CD14-positive monocyte (primary cell): ENCODE data around the gene CEP55. TPM values are rescaled to one million over a fixed set of nuclear protein-coding genes. Genes with fewer than 3 reads are reported as not detected.
A peak's percentile ranks its signal among the peaks of the same experiment; 100 is the strongest.

Source experiments
- DNase-seq, 3 donors: peaks; one replicate each; pipeline ENCODE4 v3.0.0-alpha.2; 2011 to 2022
- H2AFZ ChIP-seq: 2 replicates; pipeline ENCODE4 v1.6.0; 2012; ENCODE audit warnings: mild to moderate bottlenecking, low read depth, low read length, inconsistent platforms; ENCODE audit not compliant: insufficient read depth, poor library complexity, severe bottlenecking
- H3K27ac ChIP-seq, 2 donors: 1 replicate in 1 of 2; 2 replicates in 1 of 2; pipeline ENCODE4 v1.5.1; 2012 to 2013; ENCODE audit warnings: low read length in 2 of 2, control low read depth in 1 of 2, inconsistent platforms in 1 of 2, low read depth in 1 of 2, mild to moderate bottlenecking in 1 of 2
- H3K27me3 ChIP-seq, 2 donors: one replicate each; pipeline versions ENCODE4 v1.6.0 to v1.6.1; 2011 to 2013; ENCODE audit warnings: low read length in 2 of 2; ENCODE audit not compliant: control insufficient read depth in 2 of 2, insufficient read depth in 2 of 2
- H3K36me3 ChIP-seq, 2 donors: replicated peaks in 1 of 2; 1 replicate in 1 of 2; 2 replicates in 1 of 2; pipeline versions ENCODE4 v1.5.1 to v1.6.1; 2012 to 2013; ENCODE audit warnings: low read length in 2 of 2, control low read depth in 1 of 2, inconsistent platforms in 1 of 2, mild to moderate bottlenecking in 1 of 2; ENCODE audit not compliant: insufficient read depth in 2 of 2, control insufficient read depth in 1 of 2
- H3K4me1 ChIP-seq, 2 donors: 1 replicate in 1 of 2; 2 replicates in 1 of 2; pipeline versions ENCODE4 v1.5.1 to v1.6.1; 2012 to 2013; ENCODE audit warnings: low read length in 2 of 2, control low read depth in 1 of 2, inconsistent platforms in 1 of 2, mild to moderate bottlenecking in 1 of 2, moderate library complexity in 1 of 2; ENCODE audit not compliant: insufficient read depth in 2 of 2, control insufficient read depth in 1 of 2
- H3K4me2 ChIP-seq: replicated peaks from 2 replicates; pipeline ENCODE3; 2012; ENCODE audit warnings: low read length, moderate library complexity, mild to moderate bottlenecking; ENCODE audit not compliant: poor library complexity, severe bottlenecking; ENCODE audit errors: extremely low read depth
- H3K4me3 ChIP-seq, 3 experiments: fragments of 200-600 bp in 1 of 3; sonication (generic) in 1 of 3; replicated peaks in 1 of 3; 1 replicate in 2 of 3; 2 replicates in 1 of 3; pipeline ENCODE4 v1.5.1; 2011 to 2013; ENCODE audit warnings: low read length in 3 of 3, mild to moderate bottlenecking in 3 of 3, control low read depth in 2 of 3, low read depth in 2 of 3, inconsistent platforms in 1 of 3, moderate library complexity in 1 of 3
- H3K79me2 ChIP-seq: 2 replicates; pipeline ENCODE4 v1.6.0; 2012; ENCODE audit warnings: mild to moderate bottlenecking, control low read depth, inconsistent platforms, low read length, moderate library complexity; ENCODE audit not compliant: insufficient read depth
- H3K9ac ChIP-seq: 2 replicates; pipeline ENCODE4 v1.6.0; 2017; ENCODE audit warnings: low read length, mild to moderate bottlenecking; ENCODE audit not compliant: insufficient read depth, poor library complexity, severe bottlenecking
- H3K9me3 ChIP-seq, 2 donors: replicated peaks in 1 of 2; 1 replicate in 1 of 2; 2 replicates in 1 of 2; pipeline versions ENCODE4 v1.5.1 to v1.6.1; 2012 to 2013; ENCODE audit warnings: low read length in 2 of 2, control low read depth in 1 of 2; ENCODE audit not compliant: control insufficient read depth in 1 of 2, insufficient read depth in 1 of 2
- H4K20me1 ChIP-seq: 2 replicates; pipeline ENCODE4 v1.6.0; 2012; ENCODE audit warnings: mild to moderate bottlenecking, low read length, control low read depth, moderate library complexity; ENCODE audit not compliant: insufficient read depth
- H3K27ac Mint-ChIP-seq, 7 donors: one replicate each; pipeline ENCODE4 v1.8.0; 2020; ENCODE audit warnings: mild to moderate bottlenecking in 7 of 7, mixed read lengths in 7 of 7, moderate library complexity in 6 of 7, inconsistent platforms in 2 of 7
- H3K27me3 Mint-ChIP-seq, 3 donors: one replicate each; pipeline ENCODE4 v1.8.0; 2021 to 2022; ENCODE audit warnings: low read depth in 3 of 3, mild to moderate bottlenecking in 3 of 3, mixed read lengths in 3 of 3, moderate library complexity in 3 of 3, inconsistent platforms in 1 of 3
- H3K36me3 Mint-ChIP-seq, 2 donors: one replicate each; pipeline ENCODE4 v1.8.0; 2020; ENCODE audit warnings: mixed read lengths in 2 of 2, inconsistent platforms in 1 of 2, mild to moderate bottlenecking in 1 of 2
- H3K4me1 Mint-ChIP-seq: one replicate; pipeline ENCODE4 v1.8.0; 2020; ENCODE audit warnings: mild to moderate bottlenecking, mixed read lengths
- H3K4me3 Mint-ChIP-seq, 2 donors: one replicate each; pipeline ENCODE4 v1.8.0; 2020; ENCODE audit warnings: mild to moderate bottlenecking in 2 of 2, mixed read lengths in 2 of 2, moderate library complexity in 1 of 2
- H3K9me3 Mint-ChIP-seq, 7 donors: one replicate each; pipeline ENCODE4 v1.8.0; 2020 to 2022; ENCODE audit warnings: mixed read lengths in 7 of 7, mild to moderate bottlenecking in 6 of 7, moderate library complexity in 6 of 7, inconsistent platforms in 2 of 7
- WGBS: methylation state at CpG from one replicate; pipeline ENCODE4 v1.1.5; 2013; ENCODE audit warnings: missing lambda C conversion rate; ENCODE audit not compliant: insufficient coverage; 5-methylcytosine and 5-hydroxymethylcytosine counted together
- intact Hi-C, 2 donors: fragments of 100-400 bp; cut with micrococcal nuclease; formaldehyde crosslinking; loops; one replicate each; pipeline versions ENCODE4 v1.15.0 to v1.15.1; 2023
- polyA plus RNA-seq, 3 donors: library from polyadenylated mRNA; depleted of rRNA in 1 of 3; unstranded in 2 of 3; stranded (reverse) in 1 of 3; fragments of 300-500 nt in 2 of 3; fragments of >200 nt in 1 of 3; fragmentation: Illumina TruSeq in 2 of 3; gene quantifications; 1 replicate in 2 of 3; 2 replicates in 1 of 3; pipeline ENCODE4 v1.2.3, GENCODE V29; 2012 to 2021
- TF ChIP-seq, protein P1 (sequence below): fragments of 200-600 bp; IDR thresholded peaks from one replicate; pipeline ENCODE4 v1.8.0; 2022; ENCODE audit warnings: antibody characterized with exemption, mild to moderate bottlenecking

Gene CEP55
- polyA plus RNA-seq, 3 donors, result 0.05 to 0.26 TPM; not detected in 1

DNA sequence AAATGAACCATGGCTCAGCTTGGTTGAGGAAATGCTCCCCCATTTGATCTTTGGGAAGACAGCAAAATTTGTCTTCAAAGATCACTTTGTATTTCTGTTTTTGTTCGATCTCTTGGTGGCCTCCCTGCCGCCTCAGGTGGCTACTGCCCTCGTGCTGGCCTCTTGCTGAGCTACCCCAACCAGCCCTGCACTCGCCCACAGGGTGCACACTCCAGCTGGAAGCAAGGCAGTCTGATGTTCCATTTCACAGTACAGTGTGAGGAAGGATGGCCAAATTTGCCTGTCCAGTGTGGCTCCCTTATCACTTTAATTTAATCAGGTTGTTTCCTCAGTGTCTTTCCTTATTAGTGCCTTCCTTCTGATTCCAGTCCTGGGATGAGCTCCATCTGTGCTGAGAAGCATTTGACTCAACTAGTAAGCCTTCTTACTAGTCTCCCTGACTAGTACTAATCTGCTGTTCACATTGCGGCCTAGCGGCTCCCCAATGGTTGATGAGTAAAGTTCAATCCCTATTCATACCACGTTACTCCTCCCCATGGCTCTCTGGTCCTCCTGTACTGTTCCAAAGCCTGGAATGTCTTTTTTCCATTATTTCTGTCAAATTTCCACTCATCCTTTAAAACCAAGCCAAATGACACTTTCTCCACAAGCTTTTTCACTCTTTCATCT is 22.5 kb upstream of the CEP55 start:
- H3K27ac Mint-ChIP-seq, result peak overlapping the region in 2 of 7 donors; percentile 0 to 30
- peaks cover 0 to 2% (median 0%) of the 10 kb centered on the region in 7 donors for H3K9me3 Mint-ChIP-seq
- H3K79me2 ChIP-seq, result peaks cover 92% of the 10 kb centered on the region
- H3K27me3 Mint-ChIP-seq, result no peaks in the 10 kb centered on the region
- intact Hi-C loops, result loop anchor here (5.0 kb wide), 2 partner anchors 37 to 47 kb away; no protein-coding TSS in a partner anchor
- H3K36me3 ChIP-seq, result peaks cover 0 to 12% of the 10 kb centered on the region in 2 donors
- H3K27me3 ChIP-seq, result no peaks in the 10 kb centered on the region
- H3K9ac ChIP-seq, result no peak overlapping the region
- peaks cover 21 to 34% of the 10 kb centered on the region in 2 donors for H3K36me3 Mint-ChIP-seq
- WGBS, result 77% methylated on average over 6 of the region's 7 CpGs
- peaks cover 46 to 72% of the 10 kb centered on the region in 2 donors for H3K4me1 ChIP-seq
- H3K4me2 ChIP-seq, result no peak overlapping the region
- DNase-seq, result no peak
- no peak overlapping the region for H2AFZ ChIP-seq
- peaks cover 12% of the 10 kb centered on the region for H4K20me1 ChIP-seq
- H3K9me3 ChIP-seq, result no peaks in the 10 kb centered on the region
- no peak overlapping the region for H3K4me3 ChIP-seq
- no peak overlapping the region for H3K4me3 Mint-ChIP-seq
- TF ChIP-seq, protein P1, sequence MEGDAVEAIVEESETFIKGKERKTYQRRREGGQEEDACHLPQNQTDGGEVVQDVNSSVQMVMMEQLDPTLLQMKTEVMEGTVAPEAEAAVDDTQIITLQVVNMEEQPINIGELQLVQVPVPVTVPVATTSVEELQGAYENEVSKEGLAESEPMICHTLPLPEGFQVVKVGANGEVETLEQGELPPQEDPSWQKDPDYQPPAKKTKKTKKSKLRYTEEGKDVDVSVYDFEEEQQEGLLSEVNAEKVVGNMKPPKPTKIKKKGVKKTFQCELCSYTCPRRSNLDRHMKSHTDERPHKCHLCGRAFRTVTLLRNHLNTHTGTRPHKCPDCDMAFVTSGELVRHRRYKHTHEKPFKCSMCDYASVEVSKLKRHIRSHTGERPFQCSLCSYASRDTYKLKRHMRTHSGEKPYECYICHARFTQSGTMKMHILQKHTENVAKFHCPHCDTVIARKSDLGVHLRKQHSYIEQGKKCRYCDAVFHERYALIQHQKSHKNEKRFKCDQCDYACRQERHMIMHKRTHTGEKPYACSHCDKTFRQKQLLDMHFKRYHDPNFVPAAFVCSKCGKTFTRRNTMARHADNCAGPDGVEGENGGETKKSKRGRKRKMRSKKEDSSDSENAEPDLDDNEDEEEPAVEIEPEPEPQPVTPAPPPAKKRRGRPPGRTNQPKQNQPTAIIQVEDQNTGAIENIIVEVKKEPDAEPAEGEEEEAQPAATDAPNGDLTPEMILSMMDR, result no peak
- H3K27ac ChIP-seq, result peak overlapping the region in 1 of 2 donors; percentile 11
- peaks cover 58% of the 10 kb centered on the region for H3K4me1 Mint-ChIP-seq

GRCh38 chr10:93475227-93475626 is 21.2 kb upstream of the CEP55 start:
- Histone ChIP-seq H3K36me3 (peaks cover 0 to 4% of the 10 kb centered on the region in 2 donors), H4K20me1 (peaks cover 12% of the 10 kb centered on the region), H3K9ac (no peak overlapping the region), H3K79me2 (peaks cover 92% of the 10 kb centered on the region), H2AFZ (no peak overlapping the region), H3K4me1 (peaks cover 49 to 85% of the 10 kb centered on the region in 2 donors), H3K27me3 (no peaks in the 10 kb centered on the region), H3K4me3 (no peak overlapping the region), H3K9me3 (no peaks in the 10 kb centered on the region), H3K4me2 (no peak overlapping the region), H3K27ac (peak overlapping the region in 1 of 2 donors; percentile 81)
- Mint-ChIP-seq H3K4me1 (peaks cover 69% of the 10 kb centered on the region), H3K9me3 (peaks cover 0 to 2% (median 0%) of the 10 kb centered on the region in 7 donors), H3K36me3 (peaks cover 17 to 32% of the 10 kb centered on the region in 2 donors), H3K27ac (peak overlapping the region in 2 of 7 donors; percentile 78 to 89), H3K4me3 (no peak overlapping the region), H3K27me3 (no peaks in the 10 kb centered on the region)
- DNase-seq, result no peak
- intact Hi-C loops, result no loop called here
- WGBS, result no CpG with 5 or more reads among the region's 2 CpGs
- TF ChIP-seq, protein P1, result no peak
